ENCODE data around the gene CNKSR3. TPM values are rescaled to one million over a fixed set of nuclear protein-coding genes. Genes with fewer than 3 reads are reported as not detected.

The CNKSR3 gene
- total and polyA plus RNA-seq, 7 experiments from 2014 or later = 0.01 to 0.17 (median 0.16) TPM; not detected in 4

GRCh38 chr6:154395316-154395715, 115.2 kb downstream of the CNKSR3 start:
- Histone ChIP-seq H3K27ac (ENCODE audit: low read depth, low read length) (no peak overlapping the region), H3K4me1 (ENCODE audit: control insufficient read depth in 2 of 2, insufficient read depth in 2 of 2, low read length in 2 of 2) (no peaks in the 10 kb centered on the region), H3K4me3 (ENCODE audit: low read length) (no peak overlapping the region), H3K36me3 (ENCODE audit: control insufficient read depth in 2 of 3, insufficient read depth in 3 of 3, low read length in 3 of 3) (no peaks in the 10 kb centered on the region), H3K27me3 (ENCODE audit: control insufficient read depth in 2 of 2, insufficient read depth in 2 of 2, low read length in 2 of 2) (no peaks in the 10 kb centered on the region), H3K9me3 (ENCODE audit: control insufficient read depth in 2 of 3, low read length in 3 of 3) (no peaks in the 10 kb centered on the region)
- DNase-seq = peak in 1 of 9 donors; percentile 9
- Mint-ChIP-seq H3K27me3 (peaks cover 0 to 5% (median 2%) of the 10 kb centered on the region in 5 donors), H3K4me1 (peaks cover 0 to 12% (median 5%) of the 10 kb centered on the region in 7 donors), H3K36me3 (no peaks in the 10 kb centered on the region), H3K4me3 (no peak overlapping the region), H3K27ac (no peak overlapping the region), H3K9me3 (peaks cover 0 to 8% (median 0%) of the 10 kb centered on the region in 11 donors)
- intact Hi-C loops (cut with micrococcal nuclease) = no loop called here
- ChIA-PET POLR2A (no interaction called here), CTCF (no interaction called here)
- ATAC-seq = no peak

DNA sequence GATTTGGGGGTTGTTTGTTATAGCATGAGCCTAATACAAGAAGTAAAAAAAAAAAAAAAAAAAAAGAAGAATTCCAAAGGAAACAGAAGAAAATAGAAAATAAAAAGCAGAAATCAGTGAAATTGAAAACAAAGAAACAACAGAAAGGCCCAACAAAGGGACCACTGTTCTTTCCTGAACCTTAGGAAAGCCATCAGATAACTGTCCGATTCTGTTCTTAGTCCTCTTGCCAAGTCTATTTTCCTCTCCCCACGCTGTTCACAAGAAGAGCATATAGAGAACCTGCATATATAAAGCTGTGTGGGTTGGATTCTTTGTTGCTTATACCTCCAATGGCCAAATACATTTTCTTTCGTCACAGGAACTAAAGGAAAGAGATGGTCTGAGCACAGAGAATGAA, 115.9 kb downstream of the CNKSR3 start:
- ChIA-PET CTCF (no interaction called here), POLR2A (no interaction called here)
- no peaks in the 10 kb centered on the region for H3K9me3 ChIP-seq (ENCODE audit: control insufficient read depth in 2 of 3, low read length in 3 of 3)
- Mint-ChIP-seq H3K9me3 (peaks cover 0 to 8% (median under 1%) of the 10 kb centered on the region in 11 donors), H3K4me1 (peaks cover 0 to 12% (median 5%) of the 10 kb centered on the region in 7 donors), H3K36me3 (no peaks in the 10 kb centered on the region), H3K4me3 (no peak overlapping the region), H3K27me3 (peaks cover 0 to 10% (median 3%) of the 10 kb centered on the region in 5 donors), H3K27ac (peak overlapping the region in 1 of 9 donors; percentile 13)
- H3K27ac ChIP-seq (ENCODE audit: low read depth, low read length) = no peak overlapping the region
- ATAC-seq (no peak), DNase-seq (no peak)
- H3K27me3 ChIP-seq (ENCODE audit: control insufficient read depth in 2 of 2, insufficient read depth in 2 of 2, low read length in 2 of 2) = no peaks in the 10 kb centered on the region
- intact Hi-C loops (cut with micrococcal nuclease) = no loop called here
- H3K4me3 ChIP-seq (ENCODE audit: low read length) = no peak overlapping the region
- no peaks in the 10 kb centered on the region for H3K4me1 ChIP-seq (ENCODE audit: control insufficient read depth in 2 of 2, insufficient read depth in 2 of 2, low read length in 2 of 2)
- H3K36me3 ChIP-seq (ENCODE audit: control insufficient read depth in 2 of 3, insufficient read depth in 3 of 3, low read length in 3 of 3) = no peaks in the 10 kb centered on the region

GRCh38 chr6:154390034-154390433, 120.5 kb downstream of the CNKSR3 start:
- Mint-ChIP-seq H3K27me3 (peaks cover 5 to 29% (median 11%) of the 10 kb centered on the region in 5 donors), H3K36me3 (peaks cover 0 to 3% (median 0%) of the 10 kb centered on the region in 5 donors), H3K9me3 (peaks cover 0 to 16% (median 2%) of the 10 kb centered on the region in 11 donors), H3K4me3 (no peak overlapping the region), H3K27ac (no peak overlapping the region), H3K4me1 (peaks cover 0 to 5% (median 5%) of the 10 kb centered on the region in 7 donors)
- CTCF ChIA-PET = no interaction called here
- Histone ChIP-seq H3K4me3 (ENCODE audit: low read length) (no peak overlapping the region), H3K27ac (ENCODE audit: low read depth, low read length) (no peak overlapping the region), H3K27me3 (ENCODE audit: control insufficient read depth in 2 of 2, insufficient read depth in 2 of 2, low read length in 2 of 2) (peaks cover 0 to 3% of the 10 kb centered on the region in 2 donors), H3K4me1 (ENCODE audit: control insufficient read depth in 2 of 2, insufficient read depth in 2 of 2, low read length in 2 of 2) (no peaks in the 10 kb centered on the region), H3K9me3 (ENCODE audit: control insufficient read depth in 2 of 3, low read length in 3 of 3) (no peaks in the 10 kb centered on the region), H3K36me3 (ENCODE audit: control insufficient read depth in 2 of 3, insufficient read depth in 3 of 3, low read length in 3 of 3) (no peaks in the 10 kb centered on the region)
- intact Hi-C loops (cut with micrococcal nuclease) = no loop called here
- no peak for DNase-seq
- ATAC-seq = no peak
- POLR2A ChIA-PET = no interaction called here

- peaks cover 5 to 30% (median 11%) of the 10 kb centered on the region in 5 donors for H3K27me3 Mint-ChIP-seq
- H3K36me3 Mint-ChIP-seq = peaks cover 0 to 3% (median 0%) of the 10 kb centered on the region in 5 donors
- ChIA-PET POLR2A (no interaction called here), CTCF (no interaction called here)
- H3K4me1 ChIP-seq (ENCODE audit: control insufficient read depth in 2 of 2, insufficient read depth in 2 of 2, low read length in 2 of 2) = no peaks in the 10 kb centered on the region
- H3K27ac ChIP-seq (ENCODE audit: low read depth, low read length) = no peak overlapping the region
- no peaks in the 10 kb centered on the region for H3K4me1 Mint-ChIP-seq
- no peak overlapping the region for H3K4me3 Mint-ChIP-seq
- no peaks in the 10 kb centered on the region for H3K9me3 ChIP-seq (ENCODE audit: control insufficient read depth in 2 of 3, low read length in 3 of 3)
- ATAC-seq (no peak), DNase-seq (no peak)
- intact Hi-C loops (cut with micrococcal nuclease) = no loop called here
- H3K27me3 ChIP-seq (ENCODE audit: control insufficient read depth in 2 of 2, insufficient read depth in 2 of 2, low read length in 2 of 2) = peaks cover 0 to 3% of the 10 kb centered on the region in 2 donors
- H3K36me3 ChIP-seq (ENCODE audit: control insufficient read depth in 2 of 3, insufficient read depth in 3 of 3, low read length in 3 of 3) = no peaks in the 10 kb centered on the region
- no peak overlapping the region for H3K27ac Mint-ChIP-seq
- peaks cover 0 to 16% (median 3%) of the 10 kb centered on the region in 11 donors for H3K9me3 Mint-ChIP-seq
- no peak overlapping the region for H3K4me3 ChIP-seq (ENCODE audit: low read length)
Measured at GRCh38 chr6:154388803-154389202, 121.7 kb downstream of the CNKSR3 start.

- ChIA-PET CTCF (interaction anchor here (0.6 kb wide), 3 partner anchors 15 to 48 kb away, joined by 3 to 6 read pairs (median 3); no protein-coding TSS in a partner anchor), POLR2A (no interaction called here)
- no peak overlapping the region for H3K27ac ChIP-seq (ENCODE audit: low read depth, low read length)
- Mint-ChIP-seq H3K27ac (no peak overlapping the region), H3K27me3 (peaks cover 8 to 33% (median 11%) of the 10 kb centered on the region in 5 donors), H3K9me3 (peaks cover 0 to 22% (median 6%) of the 10 kb centered on the region in 11 donors), H3K4me3 (no peak overlapping the region), H3K36me3 (peaks cover 0 to 3% (median 0%) of the 10 kb centered on the region in 5 donors), H3K4me1 (no peaks in the 10 kb centered on the region)
- peaks cover 0 to 3% of the 10 kb centered on the region in 2 donors for H3K27me3 ChIP-seq (ENCODE audit: control insufficient read depth in 2 of 2, insufficient read depth in 2 of 2, low read length in 2 of 2)
- H3K9me3 ChIP-seq (ENCODE audit: control insufficient read depth in 2 of 3, low read length in 3 of 3) = no peaks in the 10 kb centered on the region
- H3K4me1 ChIP-seq (ENCODE audit: control insufficient read depth in 2 of 2, insufficient read depth in 2 of 2, low read length in 2 of 2) = no peaks in the 10 kb centered on the region
- intact Hi-C loops (cut with micrococcal nuclease) = no loop called here
- no peak for DNase-seq
- no peak for ATAC-seq
- no peak overlapping the region for H3K4me3 ChIP-seq (ENCODE audit: low read length)
- H3K36me3 ChIP-seq (ENCODE audit: control insufficient read depth in 2 of 3, insufficient read depth in 3 of 3, low read length in 3 of 3) = no peaks in the 10 kb centered on the region
Measured at GRCh38 chr6:154386848-154387717, 123.4 kb downstream of the CNKSR3 start.

DNA sequence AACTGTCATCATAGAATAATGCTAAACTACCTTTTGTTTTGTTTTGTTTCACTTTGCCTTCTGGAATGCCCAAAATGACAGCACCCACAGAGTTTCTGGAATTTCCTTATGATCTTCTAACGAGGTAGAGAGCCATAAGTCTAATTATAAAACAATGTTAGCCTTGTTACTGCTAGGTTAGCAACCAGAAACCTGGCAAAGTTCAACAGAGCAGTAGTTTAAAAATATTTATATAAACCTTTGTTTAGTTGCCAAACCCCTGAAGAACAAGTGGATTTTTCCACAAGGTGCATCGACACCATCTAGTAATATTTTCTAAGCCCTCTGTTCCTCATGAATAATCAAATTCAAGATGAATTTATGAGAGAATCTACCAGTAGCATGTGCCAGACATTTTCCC, 126.3 kb downstream of the CNKSR3 start:
- ChIA-PET CTCF (no interaction called here), POLR2A (interaction anchor here (0.8 kb wide), 1 partner anchor 1177 kb away, joined by 3 read pairs; no protein-coding TSS in a partner anchor)
- no peaks in the 10 kb centered on the region for H3K36me3 ChIP-seq (ENCODE audit: control insufficient read depth in 2 of 3, insufficient read depth in 3 of 3, low read length in 3 of 3)
- DNase-seq (no peak), ATAC-seq (no peak)
- H3K36me3 Mint-ChIP-seq = peaks cover 0 to under 1% (median 0%) of the 10 kb centered on the region in 5 donors
- no peak overlapping the region for H3K4me3 Mint-ChIP-seq
- peaks cover 4 to 20% (median 9%) of the 10 kb centered on the region in 5 donors for H3K27me3 Mint-ChIP-seq
- peaks cover 0 to 2% (median 0%) of the 10 kb centered on the region in 7 donors for H3K4me1 Mint-ChIP-seq
- no peaks in the 10 kb centered on the region for H3K4me1 ChIP-seq (ENCODE audit: control insufficient read depth in 2 of 2, insufficient read depth in 2 of 2, low read length in 2 of 2)
- no peak overlapping the region for H3K27ac Mint-ChIP-seq
- no peak overlapping the region for H3K27ac ChIP-seq (ENCODE audit: low read depth, low read length)
- no peak overlapping the region for H3K4me3 ChIP-seq (ENCODE audit: low read length)
- H3K27me3 ChIP-seq (ENCODE audit: control insufficient read depth in 2 of 2, insufficient read depth in 2 of 2, low read length in 2 of 2) = peaks cover 0 to 3% of the 10 kb centered on the region in 2 donors
- no peaks in the 10 kb centered on the region for H3K9me3 ChIP-seq (ENCODE audit: control insufficient read depth in 2 of 3, low read length in 3 of 3)
- peaks cover 0 to 16% (median 3%) of the 10 kb centered on the region in 11 donors for H3K9me3 Mint-ChIP-seq
- intact Hi-C loops (cut with micrococcal nuclease) = no loop called here

Measured in naive thymus-derived CD4-positive, alpha-beta T cell (primary cell).